Measurements from ENCODE around the gene OCA2. TPM values are rescaled to one million over a fixed set of nuclear protein-coding genes. Genes with fewer than 3 reads are reported as not detected.

The OCA2 gene
- total RNA-seq, 2 donors from 2014 or later, result 0.31 TPM; not detected in 1

GRCh38 chr15:27872355-27872754 is 226.8 kb downstream of the OCA2 start:
- DNase-seq (ENCODE audit: low spot score), result no peak

GRCh38 chr15:27871902-27872260 is 227.2 kb downstream of the OCA2 start:
- TF ChIP-seq, protein P1, sequence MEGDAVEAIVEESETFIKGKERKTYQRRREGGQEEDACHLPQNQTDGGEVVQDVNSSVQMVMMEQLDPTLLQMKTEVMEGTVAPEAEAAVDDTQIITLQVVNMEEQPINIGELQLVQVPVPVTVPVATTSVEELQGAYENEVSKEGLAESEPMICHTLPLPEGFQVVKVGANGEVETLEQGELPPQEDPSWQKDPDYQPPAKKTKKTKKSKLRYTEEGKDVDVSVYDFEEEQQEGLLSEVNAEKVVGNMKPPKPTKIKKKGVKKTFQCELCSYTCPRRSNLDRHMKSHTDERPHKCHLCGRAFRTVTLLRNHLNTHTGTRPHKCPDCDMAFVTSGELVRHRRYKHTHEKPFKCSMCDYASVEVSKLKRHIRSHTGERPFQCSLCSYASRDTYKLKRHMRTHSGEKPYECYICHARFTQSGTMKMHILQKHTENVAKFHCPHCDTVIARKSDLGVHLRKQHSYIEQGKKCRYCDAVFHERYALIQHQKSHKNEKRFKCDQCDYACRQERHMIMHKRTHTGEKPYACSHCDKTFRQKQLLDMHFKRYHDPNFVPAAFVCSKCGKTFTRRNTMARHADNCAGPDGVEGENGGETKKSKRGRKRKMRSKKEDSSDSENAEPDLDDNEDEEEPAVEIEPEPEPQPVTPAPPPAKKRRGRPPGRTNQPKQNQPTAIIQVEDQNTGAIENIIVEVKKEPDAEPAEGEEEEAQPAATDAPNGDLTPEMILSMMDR (IDR thresholded peaks at IDR 0.05), result no peak
- Histone ChIP-seq H3K36me3 (no peaks in the 10 kb centered on the region), H3K27me3 (no peaks in the 10 kb centered on the region), H3K4me1 (no peaks in the 10 kb centered on the region), H3K4me3 (no peak overlapping the region), H3K9me3 (no peaks in the 10 kb centered on the region), H3K27ac (no peak overlapping the region)
- no peak for DNase-seq (ENCODE audit: low spot score)

More at GRCh38 chr15:27872355-27872754, 226.8 kb downstream of the OCA2 start:
- Histone ChIP-seq H3K9me3 (no peaks in the 10 kb centered on the region), H3K27me3 (no peaks in the 10 kb centered on the region), H3K4me3 (no peak overlapping the region), H3K27ac (no peak overlapping the region), H3K36me3 (no peaks in the 10 kb centered on the region), H3K4me1 (no peaks in the 10 kb centered on the region)
- TF ChIP-seq, protein P1 (IDR thresholded peaks at IDR 0.05), result no peak

GRCh38 chr15:27871078-27871901 is 227.8 kb downstream of the OCA2 start:
- H3K9me3 ChIP-seq, result no peaks in the 10 kb centered on the region
- H3K36me3 ChIP-seq, result no peaks in the 10 kb centered on the region
- TF ChIP-seq, protein P1 (IDR thresholded peaks at IDR 0.05), result no peak
- H3K4me3 ChIP-seq, result no peak overlapping the region
- H3K27me3 ChIP-seq, result no peaks in the 10 kb centered on the region
- H3K27ac ChIP-seq, result no peak overlapping the region
- no peak for DNase-seq (ENCODE audit: low spot score)
- no peaks in the 10 kb centered on the region for H3K4me1 ChIP-seq

DNA sequence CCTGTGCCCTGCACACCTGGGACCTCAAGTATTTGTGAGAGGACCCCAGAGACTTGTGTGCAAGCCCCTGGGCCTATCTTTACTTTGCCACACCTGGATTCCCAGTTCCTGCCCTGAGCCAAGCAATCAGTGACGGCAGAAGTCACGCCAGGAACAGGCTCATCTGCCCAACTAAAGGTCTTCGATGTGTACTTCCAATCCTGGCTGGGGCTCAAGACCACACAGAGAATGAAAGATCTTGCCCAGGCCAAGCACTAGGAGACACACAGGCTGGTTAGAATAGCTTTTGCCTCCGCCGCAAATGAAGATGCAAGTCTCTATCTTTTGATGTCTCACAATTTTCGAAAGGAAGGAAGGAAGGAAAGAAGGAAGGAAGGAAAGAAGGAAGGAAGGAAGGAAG is 228.8 kb downstream of the OCA2 start:
- H3K9me3 ChIP-seq, result no peaks in the 10 kb centered on the region
- H3K4me3 ChIP-seq, result no peak overlapping the region
- no peaks in the 10 kb centered on the region for H3K27me3 ChIP-seq
- DNase-seq (ENCODE audit: low spot score), result no peak
- H3K36me3 ChIP-seq, result no peaks in the 10 kb centered on the region
- TF ChIP-seq, protein P1 (IDR thresholded peaks at IDR 0.05), result no peak
- H3K27ac ChIP-seq, result no peak overlapping the region
- H3K4me1 ChIP-seq, result no peaks in the 10 kb centered on the region

- Histone ChIP-seq H3K27me3 (no peaks in the 10 kb centered on the region), H3K27ac (no peak overlapping the region), H3K36me3 (no peaks in the 10 kb centered on the region), H3K4me1 (no peaks in the 10 kb centered on the region), H3K9me3 (no peaks in the 10 kb centered on the region), H3K4me3 (no peak overlapping the region)
- TF ChIP-seq, protein P1 (IDR thresholded peaks at IDR 0.05), result no peak
- no peak for DNase-seq (ENCODE audit: low spot score)
Observed at GRCh38 chr15:27869697-27870281, 229.3 kb downstream of the OCA2 start.

Data from right atrium auricular region (tissue), 2 donors.